ENCODE data around the gene GUCA1C. TPM values are rescaled to one million over a fixed set of nuclear protein-coding genes. Genes with fewer than 3 reads are reported as not detected.

GUCA1C gene
- total RNA-seq, 1 donor from 2014 or later: not detected

- no peaks in the 10 kb centered on the region for H3K27me3 ChIP-seq (ENCODE audit: insufficient read depth, low read length)
- H3K36me3 ChIP-seq (ENCODE audit: insufficient read depth, low read length): no peaks in the 10 kb centered on the region
- H2AFZ ChIP-seq (ENCODE audit: low read depth, low read length): no peak overlapping the region
- no peak overlapping the region for H3K4me2 ChIP-seq (ENCODE audit: low read length)
- H3K4me3 ChIP-seq (ENCODE audit: insufficient read depth, low read depth, low read length): no peak overlapping the region
- DNase-seq (ENCODE audit: low read depth) (peak; percentile 80), FAIRE-seq (peak; percentile 5)
- H3K27ac Mint-ChIP-seq (ENCODE audit: unreplicated experiment): no peak overlapping the region
- H3K4me3 Mint-ChIP-seq (ENCODE audit: unreplicated experiment): no peak overlapping the region
- H3K9me3 ChIP-seq (ENCODE audit: insufficient read depth, low read depth, low read length): no peaks in the 10 kb centered on the region
- H3K79me2 ChIP-seq (ENCODE audit: insufficient read depth, low read length): no peaks in the 10 kb centered on the region
- no peaks in the 10 kb centered on the region for H3K36me3 Mint-ChIP-seq (ENCODE audit: low read depth, unreplicated experiment)
- H3K4me1 Mint-ChIP-seq (ENCODE audit: low read depth, unreplicated experiment): no peaks in the 10 kb centered on the region
- H3K9ac ChIP-seq (ENCODE audit: low read length): no peak overlapping the region
- peaks cover 8% of the 10 kb centered on the region for H3K27me3 Mint-ChIP-seq (ENCODE audit: low read depth, unreplicated experiment)
- H3K27ac ChIP-seq (ENCODE audit: low read depth, low read length): no peak overlapping the region
- H3K4me1 ChIP-seq (ENCODE audit: insufficient read depth, low read length): peaks cover 5% of the 10 kb centered on the region
- H4K20me1 ChIP-seq (ENCODE audit: insufficient read depth, low read length): no peaks in the 10 kb centered on the region
- H3K9me3 Mint-ChIP-seq (ENCODE audit: unreplicated experiment): peaks cover 2% of the 10 kb centered on the region
- no peak for TF ChIP-seq EZH2 (IDR thresholded peaks at IDR 0.05; ENCODE audit: insufficient read depth, low read length)
- TF ChIP-seq CTCF (IDR thresholded peaks at IDR 0.05; ENCODE audit: insufficient read depth, low read depth, low read length): no peak
Observed at GRCh38 chr3:108907194-108907593, 46.5 kb downstream of the GUCA1C start.

DNA sequence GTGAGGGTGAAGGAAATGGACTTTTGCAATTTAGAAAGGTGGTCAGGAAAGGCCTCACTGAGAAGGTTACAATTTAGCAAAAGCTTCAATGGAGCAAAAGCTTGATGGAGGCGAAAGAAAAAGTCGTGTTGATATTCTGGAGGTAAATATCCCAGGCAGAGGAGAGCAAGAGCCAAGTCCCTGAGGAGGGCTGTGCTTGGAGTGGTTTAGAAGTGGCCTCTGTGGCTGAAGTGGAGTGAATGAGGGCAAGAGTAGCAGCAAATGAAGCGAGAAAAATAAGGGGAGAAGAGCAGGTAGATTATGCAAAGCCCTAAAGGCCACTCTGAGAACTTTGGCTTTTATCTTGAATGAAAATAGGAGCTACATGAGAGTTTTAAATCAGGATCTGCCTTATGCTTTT, 54.1 kb downstream of the GUCA1C start:
- no peak overlapping the region for H3K27ac Mint-ChIP-seq (ENCODE audit: unreplicated experiment)
- Histone ChIP-seq H4K20me1 (ENCODE audit: insufficient read depth, low read length) (no peaks in the 10 kb centered on the region), H3K4me1 (ENCODE audit: insufficient read depth, low read length) (no peaks in the 10 kb centered on the region), H3K27ac (ENCODE audit: low read depth, low read length) (no peak overlapping the region), H3K27me3 (ENCODE audit: insufficient read depth, low read length) (no peaks in the 10 kb centered on the region), H3K79me2 (ENCODE audit: insufficient read depth, low read length) (no peaks in the 10 kb centered on the region), H3K4me3 (ENCODE audit: insufficient read depth, low read depth, low read length) (no peak overlapping the region), H3K9ac (ENCODE audit: low read length) (no peak overlapping the region), H3K9me3 (ENCODE audit: insufficient read depth, low read depth, low read length) (no peaks in the 10 kb centered on the region), H3K4me2 (ENCODE audit: low read length) (no peak overlapping the region), H2AFZ (ENCODE audit: low read depth, low read length) (no peak overlapping the region), H3K36me3 (ENCODE audit: insufficient read depth, low read length) (no peaks in the 10 kb centered on the region)
- peaks cover 2% of the 10 kb centered on the region for H3K9me3 Mint-ChIP-seq (ENCODE audit: unreplicated experiment)
- H3K36me3 Mint-ChIP-seq (ENCODE audit: low read depth, unreplicated experiment): no peaks in the 10 kb centered on the region
- no peaks in the 10 kb centered on the region for H3K4me1 Mint-ChIP-seq (ENCODE audit: low read depth, unreplicated experiment)
- H3K27me3 Mint-ChIP-seq (ENCODE audit: low read depth, unreplicated experiment): no peaks in the 10 kb centered on the region
- no peak overlapping the region for H3K4me3 Mint-ChIP-seq (ENCODE audit: unreplicated experiment)
- TF ChIP-seq EZH2 (IDR thresholded peaks at IDR 0.05; ENCODE audit: insufficient read depth, low read length): no peak
- TF ChIP-seq CTCF (IDR thresholded peaks at IDR 0.05; ENCODE audit: insufficient read depth, low read depth, low read length): no peak
- DNase-seq (ENCODE audit: low read depth) (no peak), FAIRE-seq (no peak)

DNA sequence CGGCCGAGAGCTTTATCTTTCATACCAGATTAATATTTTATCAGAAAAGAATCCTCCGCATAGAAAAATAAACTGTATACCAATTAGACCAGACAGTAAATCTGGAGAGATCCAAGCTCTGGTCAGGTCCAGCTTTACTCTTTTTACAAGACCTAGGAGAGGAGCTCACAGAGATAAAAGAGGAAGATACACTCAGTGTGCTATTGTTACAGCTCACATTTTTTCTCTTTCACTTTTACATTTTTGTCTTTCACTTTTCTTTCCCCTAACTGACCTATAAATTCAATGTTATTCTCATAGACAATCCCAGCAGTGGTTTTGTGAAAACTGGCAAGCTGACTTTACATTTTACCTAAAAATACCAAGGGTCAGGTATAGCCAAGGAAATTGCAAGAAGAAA, 55.8 kb downstream of the GUCA1C start:
- no peak overlapping the region for H3K4me3 ChIP-seq (ENCODE audit: insufficient read depth, low read depth, low read length)
- no peak overlapping the region for H3K27ac ChIP-seq (ENCODE audit: low read depth, low read length)
- no peak for DNase-seq (ENCODE audit: low read depth)
- no peak for FAIRE-seq
- H3K36me3 ChIP-seq (ENCODE audit: insufficient read depth, low read length): no peaks in the 10 kb centered on the region
- no peak overlapping the region for H3K9ac ChIP-seq (ENCODE audit: low read length)
- Mint-ChIP-seq H3K27ac (ENCODE audit: unreplicated experiment) (no peak overlapping the region), H3K4me3 (ENCODE audit: unreplicated experiment) (no peak overlapping the region), H3K4me1 (ENCODE audit: low read depth, unreplicated experiment) (no peaks in the 10 kb centered on the region), H3K27me3 (ENCODE audit: low read depth, unreplicated experiment) (no peaks in the 10 kb centered on the region), H3K36me3 (ENCODE audit: low read depth, unreplicated experiment) (no peaks in the 10 kb centered on the region), H3K9me3 (ENCODE audit: unreplicated experiment) (no peaks in the 10 kb centered on the region)
- no peaks in the 10 kb centered on the region for H3K9me3 ChIP-seq (ENCODE audit: insufficient read depth, low read depth, low read length)
- no peaks in the 10 kb centered on the region for H3K79me2 ChIP-seq (ENCODE audit: insufficient read depth, low read length)
- no peak overlapping the region for H2AFZ ChIP-seq (ENCODE audit: low read depth, low read length)
- H3K4me1 ChIP-seq (ENCODE audit: insufficient read depth, low read length): no peaks in the 10 kb centered on the region
- TF ChIP-seq CTCF (IDR thresholded peaks at IDR 0.05; ENCODE audit: insufficient read depth, low read depth, low read length) (no peak), EZH2 (IDR thresholded peaks at IDR 0.05; ENCODE audit: insufficient read depth, low read length) (no peak)
- H3K4me2 ChIP-seq (ENCODE audit: low read length): no peak overlapping the region
- no peaks in the 10 kb centered on the region for H4K20me1 ChIP-seq (ENCODE audit: insufficient read depth, low read length)
- H3K27me3 ChIP-seq (ENCODE audit: insufficient read depth, low read length): no peaks in the 10 kb centered on the region
